ENCODE results near the gene ALK. TPM values are rescaled to one million over a fixed set of nuclear protein-coding genes. Genes with fewer than 3 reads are reported as not detected.

ALK gene
- total RNA-seq, 4 donors from 2014 or later = 0.19 TPM; not detected in 3

GRCh38 chr2:29607038-29607420, 314.4 kb downstream of the ALK start:
- 70 to 91% methylated on average over 2 to 4 of the region's 4 CpGs for WGBS, 2 donors
- no peaks in the 10 kb centered on the region for H3K27me3 ChIP-seq
- peaks cover 0 to 5% (median 0%) of the 10 kb centered on the region in 3 donors for H3K4me1 ChIP-seq
- DNase-seq = no peak
- intact Hi-C loops (cut with DNase I) = no loop called here
- no peak overlapping the region for H3K4me3 ChIP-seq
- H3K36me3 ChIP-seq = no peaks in the 10 kb centered on the region
- no peak overlapping the region for H3K27ac ChIP-seq
- TF ChIP-seq CTCF (IDR thresholded peaks at IDR 0.05) (no peak), POLR2A (IDR thresholded peaks at IDR 0.05) (no peak)
- H3K9me3 ChIP-seq = no peaks in the 10 kb centered on the region

- Histone ChIP-seq H3K4me3 (no peak overlapping the region), H3K9me3 (no peaks in the 10 kb centered on the region), H3K36me3 (no peaks in the 10 kb centered on the region), H3K27ac (no peak overlapping the region), H3K4me1 (peaks cover 0 to 5% (median 0%) of the 10 kb centered on the region in 3 donors), H3K27me3 (peaks cover 0 to 4% (median 0%) of the 10 kb centered on the region in 4 donors)
- WGBS, 2 donors = 65 to 82% methylated on average over 1 of the region's 1 CpG
- TF ChIP-seq CTCF (IDR thresholded peaks at IDR 0.05) = no peak
- TF ChIP-seq POLR2A (IDR thresholded peaks at IDR 0.05) = no peak
- intact Hi-C loops (cut with DNase I) = no loop called here
- no peak for DNase-seq
Measured at GRCh38 chr2:29606104-29607037, 315.0 kb downstream of the ALK start.

- no peaks in the 10 kb centered on the region for H3K9me3 ChIP-seq
- no peak overlapping the region for H3K27ac ChIP-seq
- peaks cover 0 to 5% (median 0%) of the 10 kb centered on the region in 3 donors for H3K4me1 ChIP-seq
- TF ChIP-seq POLR2A (IDR thresholded peaks at IDR 0.05) (no peak), CTCF (IDR thresholded peaks at IDR 0.05) (no peak)
- H3K36me3 ChIP-seq = no peaks in the 10 kb centered on the region
- no peak overlapping the region for H3K4me3 ChIP-seq
- peaks cover 0 to 4% (median 0%) of the 10 kb centered on the region in 4 donors for H3K27me3 ChIP-seq
- no peak for DNase-seq
- WGBS, 2 donors = 22 to 43% methylated on average over 1 of the region's 1 CpG
- intact Hi-C loops (cut with DNase I) = no loop called here
Measured at GRCh38 chr2:29603341-29603740, 318.0 kb downstream of the ALK start.

GRCh38 chr2:29601872-29602271, 319.5 kb downstream of the ALK start:
- Histone ChIP-seq H3K27ac (no peak overlapping the region), H3K36me3 (no peaks in the 10 kb centered on the region), H3K4me3 (no peak overlapping the region), H3K27me3 (peaks cover 0 to 4% (median 0%) of the 10 kb centered on the region in 4 donors), H3K9me3 (no peaks in the 10 kb centered on the region), H3K4me1 (peaks cover 0 to 5% (median 0%) of the 10 kb centered on the region in 3 donors)
- 32 to 53% methylated on average over 2 to 3 of the region's 3 CpGs for WGBS, 2 donors
- intact Hi-C loops (cut with DNase I) = no loop called here
- TF ChIP-seq POLR2A (IDR thresholded peaks at IDR 0.05) (no peak), CTCF (IDR thresholded peaks at IDR 0.05) (no peak)
- no peak for DNase-seq

GRCh38 chr2:29601321-29601720, 320.1 kb downstream of the ALK start:
- peaks cover 0 to 5% (median 0%) of the 10 kb centered on the region in 3 donors for H3K4me1 ChIP-seq
- intact Hi-C loops (cut with DNase I) = no loop called here
- H3K9me3 ChIP-seq = no peaks in the 10 kb centered on the region
- TF ChIP-seq POLR2A (IDR thresholded peaks at IDR 0.05) (no peak), CTCF (IDR thresholded peaks at IDR 0.05) (no peak)
- no peak overlapping the region for H3K27ac ChIP-seq
- no peaks in the 10 kb centered on the region for H3K36me3 ChIP-seq
- no peak for DNase-seq
- 72 to 86% methylated on average over 4 to 5 of the region's 5 CpGs for WGBS, 2 donors
- peaks cover 0 to 4% (median 0%) of the 10 kb centered on the region in 4 donors for H3K27me3 ChIP-seq
- no peak overlapping the region for H3K4me3 ChIP-seq
